Testis (tissue), 3 donors: ENCODE measurements around the gene NUP62. TPM values are rescaled to one million over a fixed set of nuclear protein-coding genes. Genes with fewer than 3 reads are reported as not detected.

Source experiments
- DNase-seq: peaks from one replicate; pipeline ENCODE4 v3.0.0-alpha.2; 2019
- H3K27ac ChIP-seq, 2 donors: fragments of 200-600 bp; sonication (generic); one replicate each; pipeline ENCODE4 v1.5.1; 2019
- H3K27me3 ChIP-seq: fragments of 200-600 bp; sonication (generic); one replicate; pipeline ENCODE4 v1.5.1; 2019
- H3K36me3 ChIP-seq: fragments of 200-600 bp; sonication (generic); one replicate; pipeline ENCODE4 v1.5.1; 2017; ENCODE audit warnings: low read depth; ENCODE audit errors: missing control alignments
- H3K4me1 ChIP-seq: fragments of 200-600 bp; sonication (generic); one replicate; pipeline ENCODE4 v1.5.1; 2019
- H3K4me3 ChIP-seq, 2 donors: fragments of 200-600 bp; sonication (generic); one replicate each; pipeline ENCODE4 v1.5.1; 2017 to 2019
- H3K9me3 ChIP-seq: fragments of 200-600 bp; sonication (generic); one replicate; pipeline ENCODE4 v1.5.1; 2017
- POLR2A ChIP-seq: fragments of 450-650 bp; IDR thresholded peaks from one replicate; pipeline ENCODE4 v1.6.1; 2017; ENCODE audit warnings: antibody characterized with exemption, mild to moderate bottlenecking, moderate library complexity
- WGBS, 2 donors: methylation state at CpG; one replicate each; pipeline ENCODE4 v1.1.5; 2018; 5-methylcytosine and 5-hydroxymethylcytosine counted together
- intact Hi-C: fragments of 100-400 bp; cut with DNase I; formaldehyde crosslinking; loops from one replicate; pipeline ENCODE4 v1.15.1; 2023; ENCODE audit warnings: low total_unique reads
- microRNA-seq, 2 donors: library from miRNA; unstranded; fragments of <30 nt; microRNA quantifications; one replicate each; pipeline ENCODE4, GENCODE V29; 2016; ENCODE audit warnings: borderline number of aligned reads in 2 of 2, borderline replicate concordance in 1 of 2
- polyA plus RNA-seq: library from polyadenylated mRNA; stranded (reverse); fragments of 350-450 nt; fragmentation: Illumina TruSeq; extraction: RNeasy Lipid Tissue Mini Kit (QIAGEN cat#74804); gene quantifications from one replicate; pipeline ENCODE4 v1.2.3, GENCODE V29; 2014; ENCODE audit warnings: low read depth, low replicate concordance; ENCODE audit not compliant: insufficient read depth
- total RNA-seq, 2 donors: library from RNA; depleted of rRNA; stranded (reverse); fragments of >200 nt; gene quantifications; one replicate each; pipeline ENCODE4 v1.2.3, GENCODE V29; 2016
- TF ChIP-seq, protein P1 (sequence below), 3 experiments: fragments of 450-650 bp in 2 of 3; fragments of 200-600 bp in 1 of 3; sonication (generic) in 1 of 3; IDR thresholded peaks; one replicate each; pipeline ENCODE4 v1.5.1; 2016 to 2019; ENCODE audit warnings: antibody characterized with exemption in 3 of 3, mild to moderate bottlenecking in 2 of 3, moderate library complexity in 1 of 3

Gene NUP62
- total and polyA plus RNA-seq, 3 donors from 2014 or later: 78.4 to 135 (median 112) TPM

DNA sequence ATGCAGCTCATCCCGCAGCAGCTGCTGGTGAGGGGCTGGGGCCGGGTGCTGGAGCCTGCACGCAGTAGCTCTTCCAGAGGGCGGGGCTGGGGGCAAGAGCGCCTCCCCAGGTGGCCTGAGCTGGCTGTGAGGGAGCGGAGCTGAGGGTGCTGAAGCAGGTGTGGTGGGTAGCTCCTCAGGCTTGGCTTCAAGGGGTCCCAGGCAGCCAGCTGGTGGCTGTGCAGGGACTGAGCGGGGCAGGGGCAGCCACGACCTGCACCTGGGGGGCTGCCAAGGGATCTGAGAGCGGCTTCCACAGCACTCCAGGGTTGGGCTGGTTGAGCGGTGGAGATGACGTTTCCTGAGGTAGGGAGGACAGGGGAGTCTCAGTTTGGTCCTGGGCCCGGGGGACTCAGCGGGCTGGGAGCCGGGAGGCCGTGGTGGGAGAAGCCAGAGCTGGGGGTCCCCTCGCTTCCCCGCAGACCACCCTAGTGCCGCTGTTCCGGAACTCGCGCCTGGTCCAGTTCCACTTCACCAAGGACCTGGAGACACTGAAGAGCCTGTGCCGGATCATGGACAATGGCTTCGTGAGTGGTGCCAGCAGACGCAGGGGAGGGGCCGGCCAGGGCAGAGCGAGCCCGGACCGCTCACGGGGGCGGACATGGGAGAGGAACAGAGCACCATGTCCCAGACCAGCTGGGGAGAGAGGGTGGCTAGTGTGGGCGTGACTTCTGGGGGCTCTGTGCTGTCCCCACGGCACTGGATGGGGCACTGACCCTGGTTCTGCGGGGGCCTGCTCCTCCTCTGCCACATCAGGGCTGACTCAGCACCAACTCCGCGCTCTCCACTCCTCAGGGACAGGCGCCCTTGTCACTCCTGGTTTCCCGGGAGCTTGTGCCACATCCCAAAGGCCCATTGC, 71.0 kb downstream of the NUP62 start:
- DNase-seq: peak; percentile 82
- intact Hi-C loops: no loop called here
- H3K27me3 ChIP-seq: no peaks in the 10 kb centered on the region
- no peak for TF ChIP-seq POLR2A
- TF ChIP-seq, protein P1, sequence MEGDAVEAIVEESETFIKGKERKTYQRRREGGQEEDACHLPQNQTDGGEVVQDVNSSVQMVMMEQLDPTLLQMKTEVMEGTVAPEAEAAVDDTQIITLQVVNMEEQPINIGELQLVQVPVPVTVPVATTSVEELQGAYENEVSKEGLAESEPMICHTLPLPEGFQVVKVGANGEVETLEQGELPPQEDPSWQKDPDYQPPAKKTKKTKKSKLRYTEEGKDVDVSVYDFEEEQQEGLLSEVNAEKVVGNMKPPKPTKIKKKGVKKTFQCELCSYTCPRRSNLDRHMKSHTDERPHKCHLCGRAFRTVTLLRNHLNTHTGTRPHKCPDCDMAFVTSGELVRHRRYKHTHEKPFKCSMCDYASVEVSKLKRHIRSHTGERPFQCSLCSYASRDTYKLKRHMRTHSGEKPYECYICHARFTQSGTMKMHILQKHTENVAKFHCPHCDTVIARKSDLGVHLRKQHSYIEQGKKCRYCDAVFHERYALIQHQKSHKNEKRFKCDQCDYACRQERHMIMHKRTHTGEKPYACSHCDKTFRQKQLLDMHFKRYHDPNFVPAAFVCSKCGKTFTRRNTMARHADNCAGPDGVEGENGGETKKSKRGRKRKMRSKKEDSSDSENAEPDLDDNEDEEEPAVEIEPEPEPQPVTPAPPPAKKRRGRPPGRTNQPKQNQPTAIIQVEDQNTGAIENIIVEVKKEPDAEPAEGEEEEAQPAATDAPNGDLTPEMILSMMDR (IDR thresholded peaks at IDR 0.05): no peak
- no peak overlapping the region for H3K4me3 ChIP-seq
- H3K27ac ChIP-seq: peak overlapping the region; percentile 89 to 94
- WGBS, 2 donors: 51 to 60% methylated on average over 1 to 37 of the region's 37 CpGs
- H3K36me3 ChIP-seq: no peaks in the 10 kb centered on the region
- H3K4me1 ChIP-seq: peaks cover 61% of the 10 kb centered on the region
- H3K9me3 ChIP-seq: no peaks in the 10 kb centered on the region

DNA sequence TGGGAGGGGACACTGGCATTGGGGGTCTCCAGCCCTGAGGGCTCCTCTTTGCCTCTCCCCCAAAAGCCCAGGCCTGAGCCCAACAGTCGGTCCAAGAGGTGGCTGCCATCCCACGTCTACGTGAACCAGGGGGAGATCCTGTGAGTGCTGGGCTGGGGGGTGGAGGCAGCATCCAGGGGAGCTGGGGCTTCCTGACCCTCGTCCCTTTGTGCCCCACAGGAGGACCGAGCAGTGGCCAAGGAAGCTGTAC, 71.5 kb downstream of the NUP62 start:
- Histone ChIP-seq H3K4me1 (peaks cover 62% of the 10 kb centered on the region), H3K27me3 (no peaks in the 10 kb centered on the region), H3K36me3 (no peaks in the 10 kb centered on the region), H3K4me3 (no peak overlapping the region), H3K27ac (peak overlapping the region; percentile 55 to 94), H3K9me3 (no peaks in the 10 kb centered on the region)
- 71% methylated on average over 5 of the region's 5 CpGs; no CpG with 5 or more reads in 1 of the 2 donors for WGBS, 2 donors
- TF ChIP-seq POLR2A: no peak
- TF ChIP-seq, protein P1 (IDR thresholded peaks at IDR 0.05): no peak
- intact Hi-C loops: no loop called here
- no peak for DNase-seq

DNA sequence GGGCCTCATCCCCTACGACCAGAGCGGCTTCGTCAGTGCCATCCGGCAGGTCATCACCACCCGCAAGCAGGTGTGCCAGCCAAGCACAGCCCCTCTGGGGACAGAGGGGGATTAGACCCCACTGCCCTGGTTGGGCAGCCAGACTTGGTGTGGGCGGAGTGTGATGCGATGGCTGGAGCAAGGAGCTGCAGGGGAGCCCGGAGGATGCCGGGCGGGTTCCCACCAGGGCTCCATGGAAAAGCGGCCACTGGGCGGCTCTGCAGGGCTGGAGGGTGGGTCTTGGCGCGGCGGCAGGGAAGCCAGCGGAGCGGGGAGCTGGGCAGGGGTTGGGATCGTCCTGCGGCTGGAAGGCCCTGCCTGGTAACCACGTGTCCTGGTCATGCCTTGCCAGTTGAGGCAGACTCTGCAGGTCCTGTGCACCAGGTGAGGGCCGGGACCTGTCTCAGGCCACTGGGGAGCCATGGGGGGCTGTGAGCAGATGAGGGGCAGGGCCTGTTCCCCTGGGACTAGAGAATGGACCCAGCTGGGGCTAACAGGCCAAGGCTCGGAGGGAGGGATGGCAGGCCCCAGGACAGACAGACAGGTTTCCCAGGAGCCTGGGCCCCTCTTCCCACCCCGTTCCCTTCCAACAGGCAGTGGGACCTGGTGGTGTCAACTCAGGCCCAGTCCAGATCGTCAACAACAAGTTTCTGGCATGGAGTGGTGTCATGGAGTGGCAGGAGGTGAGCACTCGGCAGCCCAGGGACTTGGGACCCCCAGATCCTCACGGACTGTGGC, 72.1 kb downstream of the NUP62 start:
- no peaks in the 10 kb centered on the region for H3K36me3 ChIP-seq
- 90 to 99% methylated on average over 12 to 26 of the region's 26 CpGs for WGBS, 2 donors
- H3K27ac ChIP-seq: peak overlapping the region; percentile 55 to 94
- no peak overlapping the region for H3K4me3 ChIP-seq
- H3K27me3 ChIP-seq: no peaks in the 10 kb centered on the region
- no peaks in the 10 kb centered on the region for H3K9me3 ChIP-seq
- no peak for DNase-seq
- TF ChIP-seq, protein P1 (IDR thresholded peaks at IDR 0.05): no peak
- no peak for TF ChIP-seq POLR2A
- H3K4me1 ChIP-seq: peaks cover 62% of the 10 kb centered on the region
- intact Hi-C loops: no loop called here

Small RNA genes within 50 kb of the gene (microRNA-seq; reads per million reads assigned to microRNA genes)
- 0 reads per million in 2 donors for gene MIR4750

Other genes with a start within 250 kb of the NUP62 start
- 1 to 10 TPM; 2.9 to 5.0 TPM for gene ADM5, start 239.9 kb downstream of the NUP62 start, total RNA-seq
- gene ADM5, start 239.9 kb downstream of the NUP62 start, polyA plus RNA-seq: 2.2 TPM
- gene CPT1C, start 238.4 kb downstream of the NUP62 start, total RNA-seq: 1 to 10 TPM; 8.8 to 9.8 TPM
- gene CPT1C, start 238.4 kb downstream of the NUP62 start, polyA plus RNA-seq: 17.1 TPM
- gene TSKS, start 166.2 kb downstream of the NUP62 start, total RNA-seq: 100 to 1,000 TPM in 1 of 2 donors, 10 to 100 TPM in 1; 65.3 to 101 TPM
- 137 TPM for gene TSKS, start 166.2 kb downstream of the NUP62 start, polyA plus RNA-seq
- 100 to 1,000 TPM; 301 to 358 TPM for gene AP2A1, start 162.5 kb downstream of the NUP62 start, total RNA-seq
- gene AP2A1, start 162.5 kb downstream of the NUP62 start, polyA plus RNA-seq: 226 TPM
- 100 to 1,000 TPM in 1 of 2 donors, 10 to 100 TPM in 1; 56.0 to 101 TPM for gene FUZ, start 116.2 kb downstream of the NUP62 start, total RNA-seq
- 98.0 TPM for gene FUZ, start 116.2 kb downstream of the NUP62 start, polyA plus RNA-seq
- gene MED25, start 111.2 kb downstream of the NUP62 start, total RNA-seq: 100 to 1,000 TPM; 244 to 246 TPM
- 156 TPM for gene MED25, start 111.2 kb downstream of the NUP62 start, polyA plus RNA-seq
- gene PTOV1, start 78.3 kb downstream of the NUP62 start, total RNA-seq: 100 to 1,000 TPM; 257 to 260 TPM
- gene PTOV1, start 78.3 kb downstream of the NUP62 start, polyA plus RNA-seq: 235 TPM
- gene PNKP, start 61.9 kb downstream of the NUP62 start, total RNA-seq: 100 to 1,000 TPM; 110 to 125 TPM
- 45.5 TPM for gene PNKP, start 61.9 kb downstream of the NUP62 start, polyA plus RNA-seq
- gene AKT1S1, start 52.1 kb downstream of the NUP62 start, total RNA-seq: 10 to 100 TPM; 35.0 to 35.7 TPM
- 42.8 TPM for gene AKT1S1, start 52.1 kb downstream of the NUP62 start, polyA plus RNA-seq
- 10 to 100 TPM; 47.2 to 49.1 TPM for gene TBC1D17, start 51.8 kb downstream of the NUP62 start, total RNA-seq
- gene TBC1D17, start 51.8 kb downstream of the NUP62 start, polyA plus RNA-seq: 31.1 TPM
- 10 to 100 TPM; 17.1 to 20.4 TPM for gene IL4I1, start 32.6 kb downstream of the NUP62 start, total RNA-seq
- 61.9 TPM for gene IL4I1, start 32.6 kb downstream of the NUP62 start, polyA plus RNA-seq
- 10 to 100 TPM; 31.3 to 38.5 TPM for gene ATF5, start 299 bp downstream of the NUP62 start, total RNA-seq
- gene ATF5, start 299 bp downstream of the NUP62 start, polyA plus RNA-seq: 64.5 TPM
- 1 to 10 TPM; 6.0 to 8.5 TPM for gene SIGLEC11, start 31.7 kb upstream of the NUP62 start, total RNA-seq
- 5.8 TPM for gene SIGLEC11, start 31.7 kb upstream of the NUP62 start, polyA plus RNA-seq
- 100 to 1,000 TPM; 143 to 237 TPM for gene VRK3, start 95.9 kb upstream of the NUP62 start, total RNA-seq
- 375 TPM for gene VRK3, start 95.9 kb upstream of the NUP62 start, polyA plus RNA-seq
- 10 to 100 TPM; 77.7 to 92.8 TPM for gene ZNF473, start 96.5 kb upstream of the NUP62 start, total RNA-seq
- 106 TPM for gene ZNF473, start 96.5 kb upstream of the NUP62 start, polyA plus RNA-seq
- 10 to 100 TPM; 18.0 to 37.3 TPM for gene IZUMO2, start 233.8 kb upstream of the NUP62 start, total RNA-seq
- gene IZUMO2, start 233.8 kb upstream of the NUP62 start, polyA plus RNA-seq: 56.1 TPM